NCI-H1694 treated with DMSO at 0.1 percent for 48 hours (cell line): Measurements from ENCODE around the gene VPS45.
"Not testable (repeated sequence)": the region's sequence is repeated elsewhere in the genome, so short reads cannot be mapped to it uniquely, and the experiment has no call there.

Source experiments
- DNase-seq: peaks from one replicate; lab custom pipeline; 2025; lab: John Stamatoyannopoulos, UW

Gene VPS45

GRCh38 chr1:150159550-150159949, 92.0 kb downstream of the VPS45 start:
- no peak for DNase-seq

DNA sequence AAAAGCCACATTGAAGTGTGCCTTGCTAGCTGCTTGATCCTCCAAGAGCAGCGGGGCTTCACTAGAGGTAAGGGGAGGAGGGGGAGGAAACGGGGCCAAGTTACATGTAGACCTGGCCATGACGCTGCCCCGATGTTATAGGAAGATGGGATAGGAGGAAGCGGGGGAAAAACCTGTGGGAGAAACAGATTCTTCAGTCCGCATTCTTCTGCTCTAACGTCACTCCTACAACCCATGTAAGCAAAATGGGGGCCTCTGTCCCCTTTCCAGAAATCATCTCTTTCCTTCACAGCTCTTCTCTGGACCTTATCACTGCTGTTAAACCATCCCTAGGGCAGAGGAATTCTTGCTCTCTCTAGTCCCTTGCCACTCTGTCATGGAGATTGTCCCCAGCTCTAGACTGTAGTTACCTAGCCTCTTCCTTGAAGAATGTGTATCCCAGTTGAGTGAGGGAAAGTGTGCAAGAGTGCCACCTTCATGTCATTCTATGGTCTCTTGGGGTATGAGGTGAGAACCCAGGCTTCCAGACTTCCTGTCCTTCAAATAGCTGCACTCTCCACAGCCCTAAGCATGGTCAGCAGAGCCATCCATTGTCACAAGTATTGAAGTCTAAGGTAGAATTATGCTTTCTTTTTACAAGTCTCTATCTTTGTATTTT, 93.5 kb downstream of the VPS45 start:
- no peak for DNase-seq

DNA sequence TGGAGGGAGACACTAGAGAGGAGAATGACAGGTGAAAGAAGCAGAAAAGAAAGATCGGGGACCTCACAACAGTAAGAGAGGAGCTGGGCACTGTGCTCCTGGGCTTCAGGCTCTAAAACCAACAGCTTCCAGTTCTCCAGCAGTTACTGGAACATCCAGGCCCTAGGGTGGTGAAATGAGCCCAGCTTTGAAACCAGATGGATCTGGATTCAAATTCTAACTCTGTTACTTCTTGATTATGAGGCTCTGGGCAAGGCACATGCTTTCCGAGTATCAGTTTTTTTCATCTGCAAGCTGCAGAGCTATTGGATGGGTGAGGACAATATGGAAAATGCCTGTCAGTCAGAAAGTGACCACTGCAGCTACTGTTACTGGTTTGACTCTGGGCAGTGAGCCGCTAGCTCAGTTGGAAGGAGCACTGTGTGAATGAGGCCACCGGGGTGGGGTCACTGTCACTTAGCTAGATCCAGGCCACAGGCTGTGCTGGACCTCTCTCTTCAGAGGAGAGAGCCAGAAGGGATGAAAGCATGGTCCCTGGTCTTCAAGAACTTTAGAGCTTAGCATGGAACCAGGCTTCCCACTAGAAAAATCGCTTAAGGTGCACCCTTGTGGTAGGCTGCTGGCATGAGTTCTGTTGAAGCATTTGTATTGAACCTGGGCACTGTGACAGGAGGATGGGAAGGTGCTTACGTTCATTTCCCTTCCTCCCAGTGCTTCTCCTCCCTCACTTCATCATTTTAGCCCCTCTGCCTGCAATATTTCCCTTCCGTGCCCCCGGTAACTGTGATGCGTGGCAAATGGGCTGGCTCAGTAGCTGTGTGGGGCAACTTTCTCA, 94.4 kb downstream of the VPS45 start:
- no peak for DNase-seq

GRCh38 chr1:150162582-150162861, 94.9 kb downstream of the VPS45 start:
- no peak for DNase-seq

- peak; percentile 27 for DNase-seq
Measured at GRCh38 chr1:150162862-150163706, 95.5 kb downstream of the VPS45 start.

- no peak for DNase-seq
Measured at GRCh38 chr1:150164224-150164623, 96.6 kb downstream of the VPS45 start.

DNA sequence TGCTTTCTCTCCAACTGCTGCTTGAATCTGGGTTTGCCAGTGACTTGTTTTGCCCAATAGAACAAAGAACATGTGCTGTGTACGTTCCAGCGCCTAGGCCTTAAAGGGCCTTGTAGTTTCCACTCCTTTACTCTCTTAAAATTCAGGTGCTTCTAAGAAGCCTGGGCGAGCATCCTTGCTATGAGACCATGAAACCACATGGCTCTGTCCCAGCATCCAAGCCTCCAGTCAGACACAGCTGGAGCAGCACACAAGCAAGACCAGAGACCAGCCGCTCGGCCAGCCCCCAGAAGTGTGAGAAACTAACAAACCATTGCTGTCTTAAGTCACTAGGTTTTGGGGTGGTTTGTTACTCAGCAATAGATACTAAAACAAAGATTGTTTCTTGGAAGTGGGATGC, 97.2 kb downstream of the VPS45 start:
- no peak for DNase-seq

DNA sequence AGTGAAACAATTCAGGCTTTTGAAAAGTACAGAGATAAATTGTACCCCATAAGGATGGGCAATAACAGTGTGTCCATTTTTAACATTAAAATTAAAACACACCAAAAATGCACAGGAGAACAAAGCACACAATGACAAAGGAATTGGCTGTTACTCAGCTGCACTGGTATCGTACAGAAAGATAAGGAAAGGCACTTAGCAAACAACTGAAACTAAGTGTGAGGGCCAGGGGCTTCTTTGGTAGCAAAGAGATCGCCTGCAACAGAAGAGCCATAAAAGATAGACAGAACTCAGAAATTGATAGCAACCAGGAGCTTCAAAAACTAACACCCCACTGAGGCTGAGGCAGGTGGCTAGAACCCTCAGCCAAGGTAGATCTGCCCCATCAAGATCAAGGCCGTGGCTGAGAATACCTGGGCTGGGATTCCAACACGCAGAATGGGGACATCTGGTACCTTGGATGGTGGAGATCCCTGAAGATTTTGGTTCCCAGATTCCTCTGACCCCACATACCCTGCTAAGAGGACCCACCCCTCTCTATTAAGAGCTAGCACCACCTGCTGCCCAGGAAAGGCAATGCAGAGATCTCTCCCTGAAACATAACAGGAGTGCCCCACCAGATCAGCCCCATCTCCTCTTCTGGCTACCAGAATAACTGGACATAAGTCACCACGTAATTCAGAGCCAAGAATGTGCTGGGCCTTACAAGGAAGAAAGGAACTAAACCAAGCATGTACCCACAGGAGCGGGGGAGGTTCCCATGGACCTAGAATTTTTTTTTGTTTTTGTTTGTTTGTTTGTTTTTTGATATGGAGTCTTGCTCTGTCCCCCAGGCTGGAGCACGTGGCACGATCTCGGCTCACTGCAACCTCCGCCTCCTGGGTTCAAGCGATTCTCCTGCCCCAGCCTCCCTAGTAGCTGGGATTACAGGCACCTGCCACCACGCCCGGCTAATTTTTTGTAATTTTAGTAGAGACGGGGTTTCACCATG, 98.3 kb downstream of the VPS45 start:
- peak; percentile 80 for DNase-seq

- DNase-seq = peak; percentile 31
Measured at GRCh38 chr1:150168960-150169601, 101.5 kb downstream of the VPS45 start.

GRCh38 chr1:150171801-150172200, 104.2 kb downstream of the VPS45 start:
- DNase-seq = no peak

GRCh38 chr1:150173141-150173585, 105.6 kb downstream of the VPS45 start:
- DNase-seq = no peak

DNA sequence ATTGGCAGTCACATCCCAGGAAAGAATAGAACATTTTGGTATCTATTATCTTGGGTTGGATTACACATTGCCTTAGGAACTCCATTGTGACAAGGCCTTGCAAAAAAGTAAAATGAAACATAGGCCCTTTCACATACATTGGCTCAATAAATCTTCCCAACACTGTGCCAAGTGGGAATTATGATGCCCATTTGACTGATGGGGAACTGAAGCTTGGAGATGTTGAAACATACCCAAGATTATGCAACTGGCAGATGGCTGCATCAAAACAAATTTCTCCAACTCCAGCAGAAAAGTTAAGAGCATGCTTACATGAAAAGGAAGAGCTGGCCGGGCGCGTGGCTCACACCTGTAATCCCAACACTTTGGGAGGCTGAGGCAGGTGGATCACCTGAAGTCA, 109.0 kb downstream of the VPS45 start:
- DNase-seq = no peak

- no peak for DNase-seq
Measured at GRCh38 chr1:150178548-150178947, 111.0 kb downstream of the VPS45 start.

DNA sequence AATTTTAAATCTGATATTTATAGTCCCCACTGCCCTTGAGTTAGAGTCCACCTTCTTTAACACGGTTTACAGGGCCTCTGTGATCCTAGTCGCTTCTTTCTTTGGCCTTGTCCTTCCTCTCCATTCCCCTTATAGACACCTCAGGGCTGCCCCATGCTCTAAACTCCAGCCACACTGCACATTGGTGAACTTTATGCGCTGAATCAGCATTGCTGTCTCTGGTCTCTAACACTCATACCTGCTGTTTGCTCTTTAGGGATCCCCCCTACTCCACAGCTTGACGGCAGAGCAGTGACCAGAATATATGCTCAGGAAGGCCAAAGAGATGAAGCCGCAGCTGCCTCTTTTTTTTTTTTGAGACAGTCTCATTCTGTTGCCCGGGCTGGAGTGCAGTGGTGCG, 112.3 kb downstream of the VPS45 start:
- no peak for DNase-seq

DNA sequence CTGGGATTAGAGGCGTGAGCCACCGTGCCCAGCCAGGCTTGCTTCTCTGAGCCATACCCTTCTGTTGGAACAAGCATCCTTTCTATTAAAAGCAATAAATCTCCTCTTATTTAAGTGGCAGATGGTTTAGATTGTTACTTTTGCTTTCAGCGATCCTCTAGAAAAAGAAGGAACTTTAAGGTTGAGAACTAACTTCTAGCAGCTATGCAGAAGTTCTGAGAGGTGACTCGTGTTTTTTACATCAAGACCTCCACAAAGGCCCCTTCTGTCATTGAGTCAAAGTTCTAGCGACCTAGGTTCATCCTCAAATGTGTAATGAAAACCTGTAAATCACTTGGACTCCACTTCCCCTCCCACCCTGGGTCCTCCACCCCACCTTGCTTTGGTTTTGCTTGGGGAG, 112.9 kb downstream of the VPS45 start:
- DNase-seq = no peak

DNA sequence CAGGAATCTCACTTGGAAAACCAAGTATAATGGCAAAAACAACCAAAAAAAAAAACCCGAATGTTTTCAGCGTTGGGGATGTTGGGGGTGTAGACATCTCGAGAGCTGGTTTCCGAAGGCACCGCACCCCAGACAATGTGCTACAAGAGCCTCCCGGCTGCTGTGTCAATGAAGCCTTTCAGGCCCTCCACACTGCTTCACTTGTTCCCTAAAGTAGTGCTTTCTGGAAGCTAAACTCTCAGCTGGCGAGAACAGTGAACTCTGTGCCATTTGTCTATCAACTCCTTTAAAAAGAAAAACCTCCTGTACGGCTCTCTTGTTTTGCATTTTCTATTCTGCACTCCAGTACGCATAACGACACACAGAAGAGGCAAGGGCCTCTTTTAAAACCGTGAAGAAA, 114.7 kb downstream of the VPS45 start:
- no peak for DNase-seq

DNA sequence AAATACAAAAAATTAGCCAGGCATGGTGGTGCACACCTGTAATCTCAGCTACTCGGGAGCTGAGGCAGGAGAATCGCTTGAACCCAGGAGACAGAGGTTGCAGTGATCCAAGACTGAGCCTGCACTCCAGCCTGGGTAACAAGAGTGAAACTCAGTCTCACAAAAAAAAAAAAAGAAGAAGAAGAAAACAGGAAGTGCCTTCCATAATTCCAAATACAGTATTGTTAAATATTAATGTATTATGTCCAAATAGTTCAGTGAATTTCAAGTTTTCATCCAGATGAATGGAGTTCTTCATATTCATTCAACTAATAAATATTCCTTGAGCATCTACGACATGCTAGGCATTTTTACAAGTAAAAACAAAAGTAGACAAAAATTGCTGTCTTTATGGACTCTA, 115.5 kb downstream of the VPS45 start:
- DNase-seq = no peak

- no peak for DNase-seq
Measured at GRCh38 chr1:150185481-150185880, 117.9 kb downstream of the VPS45 start.

GRCh38 chr1:150186438-150186788, 118.8 kb downstream of the VPS45 start:
- not testable (repeated sequence) for DNase-seq

GRCh38 chr1:150186789-150187559, 119.4 kb downstream of the VPS45 start:
- peak; percentile 84 for DNase-seq
